RCC 7860 (cell line): ENCODE results near the gene TRAF3.
"Not testable (repeated sequence)": the region's sequence is repeated elsewhere in the genome, so short reads cannot be mapped to it uniquely, and the experiment has no call there.

Source experiments
- DNase-seq: peaks from one replicate; pipeline ENCODE4 v3.0.0-alpha.2; 2015; ENCODE audit warnings: low spot score
- FAIRE-seq: peaks from 2 replicates; lab custom pipeline; 2012; peaks lifted over from hg19 to GRCh38; lab: Jason Lieb, UNC

TRAF3 gene

DNA sequence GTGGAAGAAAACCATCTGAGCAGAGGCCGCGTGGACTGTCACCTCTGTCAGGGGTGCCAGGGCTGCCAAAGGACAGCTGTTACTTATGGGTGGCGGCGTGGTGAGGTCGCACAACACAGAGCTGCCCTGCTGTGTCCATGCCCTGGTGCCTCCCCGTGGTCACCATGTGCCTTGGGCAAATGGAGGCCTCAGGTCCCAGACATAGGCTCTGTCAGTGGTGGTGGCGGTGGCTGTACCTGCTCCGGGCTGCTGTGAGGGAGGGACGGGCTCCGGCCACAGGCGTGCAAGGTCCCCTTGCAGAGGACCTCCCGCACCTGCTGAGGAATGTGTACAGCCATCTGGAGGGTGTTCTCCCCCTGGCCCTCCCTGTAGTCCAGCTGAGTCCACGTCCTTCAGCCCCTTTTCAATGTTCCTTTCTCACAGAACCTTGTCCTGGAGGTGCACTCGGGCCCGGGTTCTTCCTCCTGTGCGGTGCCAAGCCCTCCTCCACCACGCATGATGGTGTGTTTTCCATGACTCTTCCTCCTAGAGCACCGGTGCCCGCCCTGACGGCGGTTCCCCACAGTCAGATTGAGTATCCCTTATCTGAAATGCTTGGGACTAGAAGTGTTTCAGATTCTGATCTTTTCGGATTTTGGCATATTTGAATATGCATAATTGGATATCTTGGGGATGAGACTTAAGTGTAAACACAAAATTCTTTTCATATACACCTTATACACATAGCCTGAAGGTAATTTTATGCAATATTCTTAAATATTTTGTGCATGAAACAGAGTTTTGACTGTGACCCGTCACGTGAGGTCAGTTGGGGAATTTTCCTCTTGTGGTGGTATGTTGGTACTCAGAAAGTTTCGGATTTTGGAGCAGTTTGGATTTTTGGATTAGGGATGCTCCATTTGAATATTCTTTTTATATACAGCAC lies 49.8 kb downstream of the TRAF3 start:
- FAIRE-seq = no peak
- no peak for DNase-seq

DNA sequence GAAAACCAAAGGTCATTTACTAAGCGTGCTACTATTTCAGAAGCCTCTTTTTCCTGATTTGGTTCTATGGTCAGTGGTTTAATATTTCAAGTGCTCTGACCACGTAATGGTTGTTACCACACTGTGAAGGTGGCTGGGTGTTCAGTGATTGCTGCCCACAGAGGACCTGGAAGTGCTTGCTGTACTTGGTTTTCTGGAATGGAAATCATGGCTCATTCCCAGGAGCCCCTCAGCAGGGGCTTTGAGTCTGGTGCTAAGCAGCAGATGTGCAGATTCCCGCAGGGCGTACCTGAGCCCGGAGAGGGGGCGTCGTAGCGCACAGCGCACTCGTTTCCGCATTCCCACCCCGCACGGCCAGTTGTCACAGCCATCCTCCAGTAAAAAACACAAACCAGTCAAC lies 50.5 kb downstream of the TRAF3 start:
- no peak for DNase-seq
- no peak for FAIRE-seq

DNA sequence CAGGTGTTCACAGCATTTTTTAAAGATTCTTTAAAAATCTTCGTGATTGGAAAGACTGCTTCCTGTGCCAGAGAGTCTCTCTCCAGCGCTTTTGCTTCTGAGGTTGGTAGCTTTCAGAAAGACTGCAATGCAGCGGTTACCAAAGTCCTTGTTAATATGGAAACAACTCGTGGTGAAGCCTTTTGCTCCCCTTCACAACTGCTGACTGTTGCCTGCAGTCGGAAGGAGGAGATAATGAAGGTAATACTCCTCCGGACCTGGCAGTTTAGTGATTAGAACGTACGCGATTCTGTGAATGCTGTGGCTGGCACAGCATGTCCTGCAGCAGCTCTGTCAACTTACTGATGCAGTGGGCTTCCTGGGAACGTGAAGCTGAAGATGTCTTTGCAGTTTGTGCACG lies 50.9 kb downstream of the TRAF3 start:
- DNase-seq (no peak), FAIRE-seq (no peak)

DNA sequence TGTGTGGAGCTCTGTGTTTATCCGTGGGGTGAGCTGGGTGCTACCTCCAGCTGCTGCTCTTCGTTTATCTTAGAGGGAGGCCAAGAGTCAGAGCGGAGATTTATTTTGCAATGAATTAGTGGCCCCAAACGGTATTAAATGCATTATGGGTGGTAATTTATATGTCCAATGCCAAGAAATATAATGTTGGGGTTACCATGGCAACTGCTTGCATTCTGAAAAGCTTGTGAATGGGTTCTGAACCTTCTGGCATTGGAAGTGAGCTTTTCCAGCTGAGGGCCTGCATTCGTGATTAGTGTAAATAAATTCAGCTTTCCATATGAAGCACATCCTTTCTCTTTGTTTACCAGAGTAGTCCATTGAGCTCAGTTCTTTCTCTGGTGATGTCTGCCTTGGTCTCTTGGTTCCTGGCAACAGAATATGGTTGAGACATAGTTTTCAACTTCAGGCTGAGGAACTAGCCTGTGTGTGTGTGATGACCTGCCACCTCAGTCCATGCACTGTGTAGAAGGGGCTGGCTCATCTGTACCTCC lies 51.8 kb downstream of the TRAF3 start:
- no peak for DNase-seq
- FAIRE-seq = no peak

DNA sequence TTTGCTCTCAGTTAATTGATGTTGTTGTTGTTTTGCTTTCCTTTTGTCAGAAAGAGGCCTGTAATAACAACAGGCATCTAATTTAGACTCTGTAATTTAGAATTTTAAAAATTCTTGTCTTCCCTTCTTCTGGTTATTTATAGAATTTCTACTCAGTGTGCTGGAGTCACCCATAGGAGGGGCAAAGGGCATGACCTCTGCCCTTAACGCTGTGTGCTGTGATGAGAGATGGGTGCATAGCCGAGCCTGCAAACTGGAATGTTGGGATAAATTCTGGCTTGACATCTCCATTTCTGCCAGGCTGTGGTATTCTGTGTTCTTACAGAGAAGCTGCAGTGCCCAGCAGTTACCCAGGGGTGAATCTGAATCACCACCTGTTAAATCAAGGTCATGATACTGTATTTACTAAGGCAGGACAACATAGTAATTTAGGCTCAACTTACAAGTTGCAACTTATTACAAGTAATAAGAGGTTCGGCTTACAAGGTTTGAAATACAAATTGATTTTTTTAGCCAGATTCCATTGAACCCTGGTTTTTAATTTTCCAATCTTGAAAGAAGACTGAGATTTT lies 53.3 kb downstream of the TRAF3 start:
- no peak for FAIRE-seq
- no peak for DNase-seq

DNA sequence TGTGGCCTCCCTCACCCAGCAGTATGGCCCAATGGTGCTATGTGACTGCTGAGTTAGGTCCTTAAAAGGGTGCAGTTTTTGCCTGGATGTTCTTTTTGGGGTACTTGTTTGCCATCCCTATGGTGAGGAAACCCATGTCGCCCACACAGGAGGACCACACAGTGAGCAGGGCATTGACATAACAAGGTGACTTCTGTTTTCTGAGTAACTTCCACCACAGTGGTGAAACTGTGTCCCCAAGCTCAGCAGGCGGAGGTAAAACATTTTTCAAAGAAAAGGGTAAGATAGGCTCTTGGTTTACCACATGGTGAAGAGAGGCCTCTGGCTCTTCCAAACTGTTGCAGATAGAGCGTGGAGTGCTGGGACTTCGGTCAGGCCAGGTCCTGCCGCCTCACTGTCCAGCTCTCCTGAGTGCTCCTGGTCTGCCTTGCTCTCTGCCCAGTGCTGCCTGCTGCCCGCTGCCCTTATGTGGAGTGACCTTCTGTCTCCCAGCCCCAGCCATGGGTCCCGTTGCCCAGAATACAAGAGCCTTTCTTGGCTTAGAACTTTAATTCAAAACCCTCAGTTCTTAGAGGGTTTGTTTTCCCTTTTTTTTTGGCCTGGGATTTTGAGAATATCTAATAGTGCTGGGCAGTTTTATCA lies 54.0 kb downstream of the TRAF3 start:
- FAIRE-seq = no peak
- no peak for DNase-seq

DNA sequence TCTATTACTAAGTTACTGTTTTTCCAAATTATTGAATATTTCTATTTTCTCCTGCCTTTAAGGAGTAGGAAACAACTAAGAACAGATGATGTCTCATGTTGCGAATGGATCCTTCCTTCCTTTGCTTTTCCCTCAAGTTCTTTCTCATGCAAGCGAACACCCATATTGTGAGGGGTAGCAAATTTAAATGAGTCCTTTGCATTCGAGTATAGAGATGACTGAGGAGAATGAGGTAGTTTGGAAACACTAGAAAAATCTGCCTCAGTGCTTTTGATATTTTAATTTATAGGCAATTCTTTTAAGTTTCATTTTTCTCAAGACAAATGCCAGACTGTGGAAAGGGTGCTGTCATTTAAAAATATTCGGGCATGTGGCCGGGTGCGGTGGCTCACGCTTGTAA lies 56.1 kb downstream of the TRAF3 start:
- no peak for FAIRE-seq

DNA sequence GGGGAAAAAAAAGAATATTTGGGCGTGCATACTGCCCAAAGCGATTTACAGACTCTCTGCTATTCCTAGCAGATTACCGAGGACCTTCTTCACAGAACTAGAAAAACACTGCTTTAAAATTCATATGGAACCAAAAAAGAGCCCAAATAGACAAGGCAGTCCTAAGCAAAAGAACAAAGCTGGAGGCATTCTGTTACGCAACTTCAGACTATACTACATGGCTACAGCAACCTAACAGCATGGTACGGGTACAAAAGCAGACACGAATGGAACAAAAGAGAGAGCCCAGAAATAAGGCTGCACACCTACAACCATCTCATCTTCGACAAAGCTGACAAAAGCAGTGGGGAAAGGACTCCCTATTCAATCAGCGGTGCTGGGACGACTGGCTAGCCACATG lies 56.7 kb downstream of the TRAF3 start:
- FAIRE-seq = no peak

More for the DNA sequence above, 56.1 kb downstream of the TRAF3 start:
- no peak for DNase-seq

DNA sequence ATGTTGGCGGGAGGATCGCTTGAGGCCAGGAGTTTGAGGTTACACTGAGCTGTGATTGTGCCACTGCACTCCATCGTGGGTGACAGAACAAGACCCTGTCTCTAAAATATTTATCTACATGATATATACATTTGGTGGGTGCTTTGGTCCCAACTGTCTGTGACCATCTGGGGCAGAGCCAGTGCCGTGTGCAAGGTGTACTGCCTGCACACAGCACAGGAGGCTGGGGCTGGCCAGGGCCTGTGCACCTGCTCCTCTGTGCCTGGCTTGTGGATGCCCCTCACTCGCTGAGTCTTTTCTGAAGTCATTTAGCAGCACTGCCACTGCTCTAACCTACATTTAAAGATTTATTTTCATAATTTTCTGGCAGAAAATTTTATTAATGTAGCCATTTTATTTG lies 58.7 kb downstream of the TRAF3 start:
- FAIRE-seq = no peak
- DNase-seq = no peak

More for the DNA sequence above, 56.7 kb downstream of the TRAF3 start:
- no peak for DNase-seq

DNA sequence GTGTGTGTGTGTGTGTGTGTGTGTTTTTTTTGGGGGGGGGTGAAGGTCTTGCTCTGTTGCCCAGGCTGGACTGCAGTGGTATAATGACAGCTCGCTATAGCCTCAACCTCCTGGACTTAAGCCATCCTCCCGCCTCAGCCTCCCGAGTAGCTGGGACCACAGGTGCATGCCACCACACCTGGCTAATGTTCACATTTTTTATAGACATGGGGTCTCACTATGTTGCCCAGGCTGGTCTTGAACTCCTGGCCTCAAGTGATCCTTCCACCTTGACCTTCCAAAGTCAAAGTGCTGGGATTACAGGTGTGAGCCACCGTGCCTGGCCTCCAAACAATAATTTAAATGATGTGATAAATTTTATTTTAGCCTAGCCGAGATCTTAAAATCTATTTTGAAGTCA lies 59.9 kb downstream of the TRAF3 start:
- not testable (repeated sequence) for FAIRE-seq, DNase-seq

DNA sequence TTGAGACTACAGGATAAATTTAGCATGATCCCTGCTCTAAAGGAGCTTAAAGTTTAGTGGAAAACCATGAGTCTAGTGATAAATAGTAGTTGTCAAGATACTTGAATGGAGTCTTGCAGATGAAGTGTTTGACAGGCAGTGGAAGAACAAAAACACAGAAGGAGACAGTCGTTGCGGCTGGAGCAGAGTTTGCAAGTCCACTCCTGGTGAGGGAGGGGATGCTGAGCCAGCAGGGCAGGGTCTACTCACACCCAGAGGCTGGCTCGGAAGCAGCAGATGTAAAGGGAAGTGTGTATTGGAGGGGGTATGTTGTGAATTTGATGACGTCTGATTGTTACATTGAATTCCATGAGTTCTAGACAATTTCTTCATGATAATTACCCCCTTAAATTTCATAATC lies 61.3 kb downstream of the TRAF3 start:
- no peak for DNase-seq
- no peak for FAIRE-seq

DNA sequence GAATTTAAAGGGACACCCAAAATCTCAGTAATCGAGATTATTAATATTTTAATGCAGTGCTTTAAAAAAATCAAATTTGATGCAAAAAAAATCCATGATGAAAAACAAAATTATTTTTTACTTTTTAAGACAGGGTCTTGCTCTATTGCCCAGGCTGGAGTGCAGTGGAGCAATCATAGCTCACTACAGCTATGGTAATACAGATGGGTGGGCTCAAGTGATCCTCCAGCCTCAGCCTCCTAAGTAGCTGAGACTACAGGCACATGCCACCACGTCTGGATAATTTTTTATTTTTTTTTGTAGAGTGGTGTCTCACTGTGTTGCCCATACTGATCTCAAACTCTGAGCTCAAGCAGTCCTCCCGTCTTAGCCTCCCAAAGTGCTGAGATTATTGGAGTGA lies 62.9 kb downstream of the TRAF3 start:
- no peak for DNase-seq
- no peak for FAIRE-seq

DNA sequence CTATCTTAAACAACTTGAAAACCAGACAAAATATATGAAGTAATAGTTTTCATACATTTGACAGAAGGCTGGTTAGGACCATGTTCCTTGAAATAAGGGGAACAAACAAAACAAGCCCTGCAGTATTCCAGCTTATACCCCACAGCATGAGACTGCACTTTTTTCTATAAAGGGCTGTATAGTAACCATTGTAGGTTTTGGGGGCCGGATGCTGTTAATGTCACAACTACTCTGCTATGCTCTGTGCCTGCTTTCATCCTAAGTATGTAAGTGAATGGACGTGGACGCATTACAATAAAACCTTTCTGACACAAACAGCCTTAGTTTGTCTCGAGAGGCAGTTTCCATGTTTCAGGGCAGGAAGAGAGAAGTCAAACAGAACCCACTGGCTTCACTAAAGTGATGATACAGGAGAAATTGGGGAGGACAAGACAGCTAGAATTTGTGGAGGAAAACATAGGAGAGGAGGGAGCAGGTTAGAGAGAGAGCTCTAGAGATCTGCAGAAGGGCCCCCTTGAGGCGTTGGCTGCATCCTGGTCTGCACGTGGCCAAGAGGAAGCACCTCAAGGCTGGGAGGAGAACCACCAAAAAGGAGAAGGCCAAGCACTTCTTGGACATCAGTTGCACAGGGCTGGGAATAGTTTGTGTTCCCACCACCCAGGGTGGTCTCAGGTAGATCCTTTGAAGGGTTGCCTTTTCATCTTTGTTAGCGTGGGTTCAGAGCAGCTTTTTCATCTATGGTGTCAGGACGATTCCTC lies 63.7 kb downstream of the TRAF3 start:
- no peak for DNase-seq
- no peak for FAIRE-seq

DNA sequence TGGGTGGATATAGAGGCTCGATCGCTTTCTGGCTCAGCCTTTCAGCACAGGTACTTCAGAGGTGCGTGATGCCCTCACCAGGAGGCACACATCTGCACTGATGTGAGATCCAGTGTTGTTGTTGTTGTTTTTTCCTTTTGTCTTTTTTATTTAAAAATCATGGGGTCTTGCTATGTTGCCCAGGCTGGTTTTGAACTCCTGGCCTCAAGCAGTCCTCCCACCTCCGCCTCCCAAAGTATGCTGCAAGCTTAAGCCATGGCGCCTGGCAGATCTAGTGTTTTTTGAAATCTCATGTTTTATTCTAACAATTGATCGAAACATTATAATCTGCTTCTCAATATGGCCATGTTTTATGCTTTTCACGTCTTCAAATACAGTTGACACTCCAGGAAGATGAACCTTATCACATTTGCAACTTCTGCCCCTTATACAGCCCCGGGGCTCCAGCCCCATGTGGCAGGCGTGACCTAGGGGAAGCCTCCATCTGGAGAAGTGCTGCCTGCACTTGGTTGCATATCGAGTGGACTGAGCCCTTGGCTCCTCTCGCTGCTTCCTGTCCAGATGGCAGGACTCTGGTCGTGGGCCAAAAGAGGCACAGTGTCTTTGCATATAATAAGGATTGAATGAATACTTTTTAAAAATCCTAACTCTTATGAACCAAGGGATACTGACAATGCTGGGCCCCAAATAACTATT lies 71.7 kb downstream of the TRAF3 start:
- no peak for FAIRE-seq
- no peak for DNase-seq

DNA sequence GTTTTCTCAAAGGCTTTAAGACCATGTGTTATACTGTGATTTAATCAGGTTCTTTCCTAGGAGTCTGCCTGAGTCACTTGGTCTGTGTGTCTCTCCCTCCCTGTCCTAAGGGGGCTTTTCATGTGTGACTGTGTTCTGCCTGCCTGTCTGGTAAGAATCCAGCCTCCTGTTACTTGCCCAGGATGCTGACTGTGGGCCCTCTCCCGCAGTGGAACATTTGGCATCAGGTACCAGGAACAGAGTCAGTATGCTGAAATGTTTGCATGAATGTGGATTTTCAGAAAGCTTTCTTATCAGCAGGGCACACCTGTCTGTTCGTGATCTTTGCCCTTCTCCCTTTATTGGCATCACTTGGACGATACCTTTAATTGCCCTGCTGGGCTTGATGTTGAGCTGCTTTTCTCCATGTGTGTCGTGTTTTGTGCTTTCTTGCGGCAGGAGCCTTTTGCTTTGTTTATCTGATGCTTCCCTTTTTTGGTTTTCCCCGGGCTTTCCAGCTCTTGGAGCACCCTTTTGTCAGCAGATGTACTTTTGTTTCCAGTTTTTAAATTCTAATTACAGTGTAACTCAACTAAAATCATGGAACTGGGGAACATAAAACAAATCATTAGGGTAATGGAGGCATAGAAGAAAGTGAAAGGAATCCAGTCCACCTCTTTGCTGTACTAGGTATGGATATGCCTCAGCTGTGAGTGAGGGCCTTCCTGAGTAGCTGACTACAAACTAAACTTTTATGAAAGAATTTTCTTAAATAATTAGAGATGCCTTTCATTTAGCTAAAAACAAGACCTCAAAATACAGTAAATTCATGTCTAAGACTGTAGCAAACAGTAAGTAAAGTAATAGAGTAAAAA lies 72.5 kb downstream of the TRAF3 start:
- DNase-seq = no peak
- FAIRE-seq = no peak

DNA sequence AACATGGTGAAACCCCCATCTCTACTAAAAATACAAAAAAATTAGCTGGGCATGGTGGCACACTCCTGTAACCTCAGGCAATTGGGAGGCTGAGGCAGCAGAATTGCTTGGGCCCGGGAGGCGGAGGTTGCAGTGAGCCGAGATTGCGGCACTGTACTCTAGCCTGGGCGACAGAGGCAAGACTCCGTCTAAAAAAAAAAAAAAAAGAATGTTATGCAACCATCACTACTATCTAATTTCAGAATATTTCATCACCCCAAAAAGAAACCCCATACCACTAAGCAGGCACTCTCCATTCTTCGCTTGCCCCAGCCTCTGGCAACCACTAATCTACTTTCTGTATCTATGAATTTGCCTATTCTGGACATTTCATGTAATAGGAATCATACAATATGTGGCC lies 76.4 kb downstream of the TRAF3 start:
- DNase-seq (no peak), FAIRE-seq (no peak)

DNA sequence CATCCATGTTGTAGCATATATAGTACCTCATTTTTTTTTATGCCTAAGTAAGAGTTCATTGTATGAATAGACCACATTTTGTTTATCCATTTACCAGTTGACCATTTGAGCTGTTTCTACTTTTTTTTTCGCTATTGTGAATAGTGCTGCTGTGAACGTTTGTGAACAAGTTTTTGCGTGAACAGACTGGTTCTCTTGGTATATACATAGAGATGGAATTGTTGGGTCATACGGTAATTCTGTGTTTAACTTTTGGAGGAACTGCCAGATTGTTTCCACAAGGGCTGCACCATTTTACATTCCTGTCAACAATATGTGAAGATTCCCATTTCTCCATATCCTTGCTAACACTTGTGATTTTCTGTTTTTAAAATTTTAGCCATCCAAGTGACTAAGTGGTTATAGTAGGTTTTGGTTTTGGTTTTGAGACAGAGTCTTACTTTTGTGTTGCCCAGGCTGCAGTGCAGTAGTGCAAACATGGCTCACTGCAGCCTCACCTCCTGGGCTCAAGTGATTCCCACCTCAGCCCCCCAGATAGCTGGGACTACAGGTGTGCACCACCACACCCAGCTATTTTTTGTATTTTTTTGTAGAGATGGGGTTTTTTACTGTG lies 76.9 kb downstream of the TRAF3 start:
- DNase-seq (no peak), FAIRE-seq (no peak)

DNA sequence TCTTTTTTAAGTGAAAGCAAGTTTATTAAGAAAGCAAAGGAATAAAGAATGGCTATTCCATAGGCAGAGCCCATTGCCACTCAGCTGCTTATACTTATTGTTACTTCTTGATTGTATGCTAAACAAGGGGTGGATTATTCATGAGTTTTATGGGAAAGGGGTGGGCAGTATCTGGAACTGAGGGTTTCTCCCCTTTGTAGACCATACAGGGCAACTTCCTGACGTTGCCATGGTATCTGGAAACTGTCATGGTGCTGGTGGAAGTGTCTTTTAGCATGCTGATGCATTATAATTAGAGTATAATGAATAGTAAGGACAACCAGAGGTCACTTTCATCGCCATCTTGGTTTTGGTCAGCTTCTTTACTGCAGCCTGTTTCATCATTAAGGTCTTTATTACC lies 78.9 kb downstream of the TRAF3 start:
- FAIRE-seq (no peak), DNase-seq (no peak)

DNA sequence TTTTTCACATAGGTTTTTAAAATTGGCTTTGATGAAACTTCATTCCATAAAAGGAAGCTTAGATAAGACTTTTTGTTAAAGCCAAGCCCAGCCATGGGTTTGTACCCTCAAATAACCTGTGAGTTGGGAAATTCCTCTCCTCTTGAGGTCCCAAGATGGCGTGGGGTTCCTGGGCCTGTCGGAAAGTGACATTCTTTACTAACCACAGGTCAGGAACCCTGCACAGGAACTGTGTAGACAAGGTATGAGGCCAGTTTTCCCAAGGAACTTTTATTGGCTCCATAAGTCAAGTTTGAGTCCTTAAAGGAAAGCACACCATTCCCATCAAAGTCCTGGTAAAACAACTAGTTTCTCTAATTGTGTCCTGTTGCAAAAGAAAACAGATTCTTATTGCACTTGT lies 80.2 kb downstream of the TRAF3 start:
- no peak for DNase-seq
- no peak for FAIRE-seq
